Spleen (tissue), 7 donors: ENCODE measurements around the gene GCSAML.

Experiments used
- POLR2A ChIP-seq, 3 donors: fragments of 450-650 bp; IDR thresholded peaks; one replicate each; pipeline ENCODE4 v1.5.1; 2017; ENCODE audit warnings: antibody characterized with exemption in 3 of 3, mild to moderate bottlenecking in 1 of 3
- POLR2AphosphoS5 ChIP-seq, 3 donors: sonication (generic); formaldehyde crosslinking; IDR thresholded peaks; one replicate each; pipeline ENCODE4 v1.5.1; 2017; ENCODE audit warnings: antibody characterized with exemption in 3 of 3
- TF ChIP-seq, protein P1 (sequence below), 11 experiments: fragments of 200-600 bp in 7 of 11; fragments of 450-650 bp in 4 of 11; sonication (generic) in 4 of 11; IDR thresholded peaks in 8 of 11; conservative IDR thresholded peaks in 3 of 11; 1 replicate in 7 of 11; 2 replicates in 4 of 11; pipeline versions ENCODE4 v1.4.0 to v1.8.0; 2016 to 2021; ENCODE audit warnings: antibody characterized with exemption in 11 of 11, inconsistent platforms in 4 of 11, mild to moderate bottlenecking in 1 of 11
- donor health status: DM: no; HTN: no; CAD: no; lungs with moderate emphysema.
- donor health status: DM: no; HTN: no; CAD: no.
- donor health status: DM: no; HTN: no; CAD: no.

DNA sequence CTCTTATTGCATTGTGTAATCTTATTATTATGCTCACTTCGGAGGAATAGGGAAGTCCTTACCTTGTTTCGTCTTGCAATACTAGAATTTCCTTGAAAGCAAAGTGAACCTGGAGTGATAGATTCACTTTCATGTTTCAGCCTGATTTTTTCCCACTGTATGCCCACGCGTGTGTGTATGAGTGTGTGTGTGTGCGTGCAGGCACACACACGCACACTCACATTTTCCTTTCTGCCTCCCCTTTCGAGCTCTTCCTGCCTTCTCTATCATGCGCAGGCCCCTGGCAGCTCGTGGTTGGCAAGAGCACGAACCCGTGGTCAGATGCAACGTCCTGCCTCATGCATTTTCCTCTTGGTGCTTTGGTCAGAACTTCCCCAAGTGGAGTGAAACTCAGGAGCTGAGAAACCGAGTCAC, at the start of gene GCSAML:
- TF ChIP-seq, protein P1, sequence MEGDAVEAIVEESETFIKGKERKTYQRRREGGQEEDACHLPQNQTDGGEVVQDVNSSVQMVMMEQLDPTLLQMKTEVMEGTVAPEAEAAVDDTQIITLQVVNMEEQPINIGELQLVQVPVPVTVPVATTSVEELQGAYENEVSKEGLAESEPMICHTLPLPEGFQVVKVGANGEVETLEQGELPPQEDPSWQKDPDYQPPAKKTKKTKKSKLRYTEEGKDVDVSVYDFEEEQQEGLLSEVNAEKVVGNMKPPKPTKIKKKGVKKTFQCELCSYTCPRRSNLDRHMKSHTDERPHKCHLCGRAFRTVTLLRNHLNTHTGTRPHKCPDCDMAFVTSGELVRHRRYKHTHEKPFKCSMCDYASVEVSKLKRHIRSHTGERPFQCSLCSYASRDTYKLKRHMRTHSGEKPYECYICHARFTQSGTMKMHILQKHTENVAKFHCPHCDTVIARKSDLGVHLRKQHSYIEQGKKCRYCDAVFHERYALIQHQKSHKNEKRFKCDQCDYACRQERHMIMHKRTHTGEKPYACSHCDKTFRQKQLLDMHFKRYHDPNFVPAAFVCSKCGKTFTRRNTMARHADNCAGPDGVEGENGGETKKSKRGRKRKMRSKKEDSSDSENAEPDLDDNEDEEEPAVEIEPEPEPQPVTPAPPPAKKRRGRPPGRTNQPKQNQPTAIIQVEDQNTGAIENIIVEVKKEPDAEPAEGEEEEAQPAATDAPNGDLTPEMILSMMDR (IDR thresholded peaks at IDR 0.05 in 8 of 11, conservative IDR thresholded peaks at IDR 0.05 in 3 of 11): no peak
- TF ChIP-seq POLR2AphosphoS5 (IDR thresholded peaks at IDR 0.05) (no peak), POLR2A (IDR thresholded peaks at IDR 0.05) (no peak)
